KMS-11 (cell line): ENCODE measurements around the gene DDX31.

Experiments
- H2AFZ ChIP-seq: fragments of 200-600 bp; sonication (generic); 2 replicates; pipeline ENCODE4 v1.6.1; 2016; ENCODE audit warnings: antibody characterized with exemption, mixed run types, low read depth
- H3K27ac ChIP-seq: fragments of 200-600 bp; sonication (generic); 2 replicates; pipeline ENCODE4 v1.6.1; 2016; ENCODE audit warnings: mild to moderate bottlenecking, mixed run types
- H3K27me3 ChIP-seq: fragments of 200-600 bp; sonication (generic); 2 replicates; pipeline ENCODE4 v1.6.1; 2017; ENCODE audit warnings: mild to moderate bottlenecking, low read depth, mixed run types, moderate library complexity; ENCODE audit not compliant: insufficient read depth
- H3K36me3 ChIP-seq: fragments of 200-600 bp; sonication (generic); 2 replicates; pipeline ENCODE4 v1.6.1; 2017; ENCODE audit warnings: mild to moderate bottlenecking, mixed run types; ENCODE audit not compliant: insufficient read depth
- H3K4me1 ChIP-seq: fragments of 200-600 bp; sonication (generic); 2 replicates; pipeline ENCODE4 v1.6.1; 2016; ENCODE audit warnings: mild to moderate bottlenecking, low read depth, mixed run types; ENCODE audit not compliant: poor library complexity, severe bottlenecking
- H3K4me2 ChIP-seq: fragments of 200-600 bp; sonication (generic); 2 replicates; pipeline ENCODE4 v1.7.0; 2016; ENCODE audit warnings: mild to moderate bottlenecking, mixed run types
- H3K4me3 ChIP-seq: fragments of 200-600 bp; sonication (generic); IDR thresholded peaks from 2 replicates; pipeline ENCODE4 v1.6.1; 2017; ENCODE audit warnings: low read depth, low read length, mixed read lengths; ENCODE audit not compliant: insufficient read depth
- H3K79me2 ChIP-seq: fragments of 200-600 bp; sonication (generic); 2 replicates; pipeline ENCODE4 v1.6.1; 2016; ENCODE audit warnings: low read depth, mixed run types; ENCODE audit not compliant: insufficient read depth
- H3K9ac ChIP-seq: fragments of 200-600 bp; sonication (generic); 2 replicates; pipeline ENCODE4 v1.6.1; 2016; ENCODE audit warnings: mild to moderate bottlenecking, mixed run types
- H4K20me1 ChIP-seq: fragments of 200-600 bp; sonication (generic); 2 replicates; pipeline ENCODE4 v1.6.1; 2016; ENCODE audit warnings: mild to moderate bottlenecking, mixed run types; ENCODE audit not compliant: insufficient read depth
- TF ChIP-seq, protein P1 (sequence below): fragments of 200-600 bp; sonication (generic); conservative IDR thresholded peaks from 2 replicates; pipeline ENCODE4 v1.6.1; 2017; ENCODE audit warnings: low read depth, mild to moderate bottlenecking, antibody characterized with exemption, low read length, moderate library complexity, mixed read lengths

The DDX31 gene

DNA sequence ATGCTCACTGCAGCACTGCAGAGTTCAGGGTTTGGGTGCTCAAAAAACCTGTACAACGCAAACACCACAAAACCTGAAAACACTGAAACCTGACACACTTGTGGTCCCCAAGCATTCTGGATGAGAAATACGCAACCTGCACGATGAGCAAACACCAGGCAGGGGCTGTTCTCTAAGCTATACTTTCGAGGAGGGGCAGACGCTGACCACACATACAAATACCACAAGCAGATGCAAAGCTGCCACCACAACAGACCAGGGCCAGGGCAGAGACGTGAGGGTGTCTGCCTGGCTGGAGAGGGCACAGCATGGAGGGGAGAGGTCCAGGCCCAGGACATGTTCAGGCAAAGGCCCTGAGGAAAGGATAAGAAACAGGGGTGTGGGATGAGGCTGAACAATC, 64.4 kb downstream of the DDX31 start:
- H3K4me3 ChIP-seq = no peak overlapping the region
- H3K27me3 ChIP-seq = no peaks in the 10 kb centered on the region
- no peak overlapping the region for H2AFZ ChIP-seq
- TF ChIP-seq, protein P1, sequence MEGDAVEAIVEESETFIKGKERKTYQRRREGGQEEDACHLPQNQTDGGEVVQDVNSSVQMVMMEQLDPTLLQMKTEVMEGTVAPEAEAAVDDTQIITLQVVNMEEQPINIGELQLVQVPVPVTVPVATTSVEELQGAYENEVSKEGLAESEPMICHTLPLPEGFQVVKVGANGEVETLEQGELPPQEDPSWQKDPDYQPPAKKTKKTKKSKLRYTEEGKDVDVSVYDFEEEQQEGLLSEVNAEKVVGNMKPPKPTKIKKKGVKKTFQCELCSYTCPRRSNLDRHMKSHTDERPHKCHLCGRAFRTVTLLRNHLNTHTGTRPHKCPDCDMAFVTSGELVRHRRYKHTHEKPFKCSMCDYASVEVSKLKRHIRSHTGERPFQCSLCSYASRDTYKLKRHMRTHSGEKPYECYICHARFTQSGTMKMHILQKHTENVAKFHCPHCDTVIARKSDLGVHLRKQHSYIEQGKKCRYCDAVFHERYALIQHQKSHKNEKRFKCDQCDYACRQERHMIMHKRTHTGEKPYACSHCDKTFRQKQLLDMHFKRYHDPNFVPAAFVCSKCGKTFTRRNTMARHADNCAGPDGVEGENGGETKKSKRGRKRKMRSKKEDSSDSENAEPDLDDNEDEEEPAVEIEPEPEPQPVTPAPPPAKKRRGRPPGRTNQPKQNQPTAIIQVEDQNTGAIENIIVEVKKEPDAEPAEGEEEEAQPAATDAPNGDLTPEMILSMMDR = no peak
- H3K4me2 ChIP-seq = peak overlapping the region; percentile 87
- peaks cover 70% of the 10 kb centered on the region for H3K4me1 ChIP-seq
- no peak overlapping the region for H3K9ac ChIP-seq
- no peaks in the 10 kb centered on the region for H4K20me1 ChIP-seq
- peaks cover 8% of the 10 kb centered on the region; the same call in 1 of the 2 replicates for H3K36me3 ChIP-seq
- no peaks in the 10 kb centered on the region for H3K79me2 ChIP-seq
- peak overlapping the region; percentile 41; the same call in 1 of the 2 replicates for H3K27ac ChIP-seq

DNA sequence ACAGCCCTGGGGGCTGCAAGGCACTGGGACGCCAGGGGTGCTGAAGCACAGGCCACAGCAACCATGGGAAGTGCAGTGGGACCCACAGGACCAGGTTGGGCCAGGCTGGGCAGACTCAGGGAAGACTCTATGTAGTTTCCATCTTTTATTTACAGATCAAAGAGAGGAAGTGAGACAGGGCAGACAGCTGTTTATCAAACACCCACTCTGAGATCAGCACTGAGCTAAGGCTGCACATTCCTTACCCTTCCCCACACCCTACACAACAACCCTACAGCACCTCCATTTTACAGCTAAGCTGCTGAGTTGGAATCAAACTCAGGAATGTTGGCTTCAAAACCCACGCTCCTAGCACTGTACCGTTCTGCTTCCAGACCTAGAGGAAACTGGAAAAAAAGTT, 67.6 kb downstream of the DDX31 start:
- Histone ChIP-seq H3K79me2 (no peaks in the 10 kb centered on the region), H3K27ac (no peak overlapping the region), H4K20me1 (no peaks in the 10 kb centered on the region), H3K9ac (no peak overlapping the region), H3K4me2 (no peak overlapping the region), H3K4me1 (peaks cover 53% of the 10 kb centered on the region), H3K4me3 (no peak overlapping the region), H2AFZ (no peak overlapping the region), H3K36me3 (0 out of 2 replicates have a peak, but pooled peaks cover 4% of the 10 kb centered on the region), H3K27me3 (no peaks in the 10 kb centered on the region)
- TF ChIP-seq, protein P1 = no peak

DNA sequence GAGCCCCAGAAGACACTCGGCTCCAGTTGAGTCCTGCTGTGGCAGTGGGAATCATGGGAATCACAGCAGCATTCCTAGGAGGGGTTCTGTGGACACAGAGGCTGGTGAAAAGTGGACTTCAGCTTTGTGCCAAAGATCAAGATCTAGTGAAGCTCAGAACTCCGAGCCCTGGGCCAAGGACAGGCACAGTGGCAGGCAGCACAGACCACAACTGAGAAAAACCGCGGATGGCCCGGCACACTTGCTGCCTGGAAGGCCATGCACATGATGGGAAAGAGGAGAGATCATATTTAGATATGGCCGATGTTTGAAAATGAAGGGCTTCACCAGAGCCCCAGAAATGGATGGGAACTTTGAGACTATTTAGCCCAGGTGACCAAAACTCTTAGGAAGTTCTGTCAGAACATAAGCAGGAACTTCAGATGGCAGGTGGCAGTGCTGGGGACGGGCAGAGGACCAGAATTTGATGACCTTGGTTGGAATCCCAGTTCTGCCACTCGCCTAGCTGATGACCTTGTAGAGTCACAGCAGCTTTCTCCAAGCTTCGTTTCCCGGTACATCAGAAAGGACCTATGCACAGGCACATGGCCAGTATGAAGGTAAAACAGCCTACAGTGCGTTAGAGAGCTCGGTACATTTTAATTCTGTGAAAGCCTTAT, 69.3 kb downstream of the DDX31 start:
- no peaks in the 10 kb centered on the region for H3K79me2 ChIP-seq
- H3K27ac ChIP-seq = no peak overlapping the region
- H3K27me3 ChIP-seq = no peaks in the 10 kb centered on the region
- no peak overlapping the region for H2AFZ ChIP-seq
- peaks cover 35% of the 10 kb centered on the region for H3K4me1 ChIP-seq
- TF ChIP-seq, protein P1 = no peak
- H3K36me3 ChIP-seq = 0 out of 2 replicates have a peak, but pooled peaks cover 4% of the 10 kb centered on the region
- no peak overlapping the region for H3K4me3 ChIP-seq
- H3K4me2 ChIP-seq = no peak overlapping the region
- H3K9ac ChIP-seq = no peak overlapping the region
- H4K20me1 ChIP-seq = no peaks in the 10 kb centered on the region

DNA sequence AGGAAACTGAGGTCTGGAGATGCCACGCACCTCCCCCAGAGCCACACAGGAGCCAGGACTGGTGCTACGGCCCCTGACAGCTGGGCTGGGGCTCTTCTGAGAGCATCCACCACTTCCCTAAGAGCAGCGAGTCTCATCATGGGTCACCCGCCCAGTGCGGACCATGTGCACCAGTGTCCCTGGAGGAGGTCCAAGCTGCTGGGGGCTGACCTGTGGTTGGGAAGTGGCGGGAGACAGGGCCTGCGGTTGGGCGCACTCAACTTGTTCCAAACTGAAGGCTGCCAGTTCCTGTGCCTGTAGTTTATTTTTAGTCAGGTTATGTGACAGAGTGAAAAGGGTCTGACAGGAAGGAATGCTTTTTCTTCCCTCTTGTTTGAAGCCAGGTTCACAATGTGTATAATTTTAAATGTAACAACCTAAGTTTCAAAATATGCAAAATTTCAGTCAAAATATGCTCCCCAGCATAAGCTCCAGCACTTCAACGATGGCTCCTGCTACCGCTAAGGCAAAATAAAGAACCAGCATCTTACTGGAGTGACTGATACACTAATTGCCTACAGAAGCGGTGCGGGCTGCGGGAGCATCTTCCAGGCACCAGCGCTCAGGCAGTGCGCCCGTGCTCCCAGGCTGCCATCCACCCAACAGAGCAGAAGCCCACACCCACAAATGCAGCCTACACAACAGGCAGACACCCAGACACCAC, 72.6 kb downstream of the DDX31 start:
- Histone ChIP-seq H3K79me2 (no peaks in the 10 kb centered on the region), H3K4me2 (no peak overlapping the region), H3K36me3 (0 out of 2 replicates have a peak, but pooled peaks cover 4% of the 10 kb centered on the region), H4K20me1 (no peaks in the 10 kb centered on the region), H3K9ac (no peak overlapping the region), H2AFZ (no peak overlapping the region), H3K4me3 (no peak overlapping the region), H3K27ac (no peak overlapping the region), H3K27me3 (no peaks in the 10 kb centered on the region), H3K4me1 (peaks cover 4% of the 10 kb centered on the region)
- TF ChIP-seq, protein P1 = no peak
